WTC11 (cell line): ENCODE results near the gene SPATS2. TPM values are rescaled to one million over a fixed set of nuclear protein-coding genes. Genes with fewer than 3 reads are reported as not detected.

Source experiments
- ATAC-seq: fragments of 200-7000 bp; cut with Tn5 transposase; 2 replicates; pipeline ENCODE4 v1.10.0; 2021; ENCODE audit warnings: mild to moderate bottlenecking, moderate library complexity
- CTCF ChIA-PET: fragments of 300-600 bp; sonication (Branson Sonifier 250); formaldehyde crosslinking; loops from one replicate; lab custom pipeline; 2021; ENCODE audit warnings: antibody characterized with exemption; lab: Charles Lee
- POLR2A ChIA-PET: fragments of 350-600 bp; sonication (Branson Sonifier 250); formaldehyde crosslinking; loops from one replicate; lab custom pipeline; 2021; ENCODE audit warnings: antibody characterized with exemption; lab: Charles Lee
- DNase-seq: peaks from one replicate; pipeline ENCODE4 v3.0.0; 2021; ENCODE audit warnings: low spot score
- H3K27ac Mint-ChIP-seq: 2 replicates; pipeline ENCODE4 v1.8.0; 2021; ENCODE audit warnings: mixed read lengths
- H3K27me3 Mint-ChIP-seq: 2 replicates; pipeline ENCODE4 v1.8.0; 2021; ENCODE audit warnings: low read depth, mild to moderate bottlenecking, moderate library complexity, mixed read lengths
- H3K36me3 Mint-ChIP-seq: 2 replicates; pipeline ENCODE4 v1.8.0; 2021; ENCODE audit warnings: mixed read lengths
- H3K4me1 Mint-ChIP-seq: 2 replicates; pipeline ENCODE4 v1.8.0; 2022; ENCODE audit warnings: mixed read lengths
- H3K4me3 Mint-ChIP-seq: 2 replicates; pipeline ENCODE4 v1.8.0; 2021; ENCODE audit warnings: mild to moderate bottlenecking, moderate library complexity, mixed read lengths
- H3K9me3 Mint-ChIP-seq: 2 replicates; pipeline ENCODE4 v1.8.0; 2021; ENCODE audit warnings: mixed read lengths
- CREB1 ChIP-seq: sonication (generic); formaldehyde crosslinking; IDR thresholded peaks from 2 replicates; pipeline ENCODE4 v1.8.0; 2023; ENCODE audit warnings: mild to moderate bottlenecking, missing genetic modification reagents
- FOXP1 ChIP-seq: sonication (generic); formaldehyde crosslinking; IDR thresholded peaks from 2 replicates; pipeline ENCODE4 v1.8.0; 2022; ENCODE audit warnings: missing genetic modification reagents, mild to moderate bottlenecking, moderate library complexity, borderline replicate concordance
- GABPB1 ChIP-seq: sonication (generic); formaldehyde crosslinking; IDR thresholded peaks from 2 replicates; pipeline ENCODE4 v1.8.1; 2023; ENCODE audit warnings: mild to moderate bottlenecking, missing genetic modification reagents
- NFE2L1 ChIP-seq: sonication (generic); formaldehyde crosslinking; IDR thresholded peaks from 2 replicates; pipeline ENCODE4 v1.8.1; 2023; ENCODE audit warnings: missing genetic modification reagents
- NR2C2 ChIP-seq: sonication (generic); formaldehyde crosslinking; IDR thresholded peaks from 2 replicates; pipeline ENCODE4 v1.8.0; 2022; ENCODE audit warnings: mild to moderate bottlenecking, missing genetic modification reagents
- NR3C1 ChIP-seq: sonication (generic); formaldehyde crosslinking; conservative IDR thresholded peaks from 2 replicates; pipeline ENCODE4 v1.8.1; 2023; ENCODE audit warnings: low read depth, mild to moderate bottlenecking, missing genetic modification reagents
- SMAD3 ChIP-seq: sonication (generic); formaldehyde crosslinking; IDR thresholded peaks from 2 replicates; pipeline ENCODE4 v1.8.0; 2022; ENCODE audit warnings: missing genetic modification reagents, mild to moderate bottlenecking, borderline replicate concordance
- ZBTB21 ChIP-seq: sonication (generic); formaldehyde crosslinking; IDR thresholded peaks from 2 replicates; pipeline ENCODE4 v1.8.1; 2023; ENCODE audit warnings: mild to moderate bottlenecking, missing genetic modification reagents, borderline replicate concordance
- ZNF232 ChIP-seq: sonication (generic); formaldehyde crosslinking; IDR thresholded peaks from 2 replicates; pipeline ENCODE4 v1.8.0; 2022; ENCODE audit warnings: mild to moderate bottlenecking, missing genetic modification reagents
- ZNF263 ChIP-seq: sonication (generic); formaldehyde crosslinking; IDR thresholded peaks from 2 replicates; pipeline ENCODE4 v1.8.1; 2022; ENCODE audit warnings: low read depth, mild to moderate bottlenecking, moderate library complexity, missing genetic modification reagents
- ZNF317 ChIP-seq: sonication (generic); formaldehyde crosslinking; IDR thresholded peaks from 2 replicates; pipeline ENCODE4 v1.8.1; 2023; ENCODE audit warnings: low read depth, mild to moderate bottlenecking, moderate library complexity, missing genetic modification reagents, borderline replicate concordance
- ZNF423 ChIP-seq: fragments of 250-450 bp; sonication (Bioruptor Pico); IDR thresholded peaks from 2 replicates; pipeline ENCODE4 v2.1.2; 2022; ENCODE audit warnings: mild to moderate bottlenecking, moderate library complexity
- ZNF671 ChIP-seq: fragments of 250-450 bp; sonication (Bioruptor Pico); IDR thresholded peaks from 2 replicates; pipeline ENCODE4 v1.8.0; 2021; ENCODE audit warnings: mild to moderate bottlenecking
- total RNA-seq: library from RNA; stranded (reverse); gene quantifications from 3 replicates; pipeline ENCODE4 v1.2.3, GENCODE V29; 2021
- TF ChIP-seq, protein P1 (sequence below): fragments of 250-450 bp; sonication (Bioruptor Pico); IDR thresholded peaks from 2 replicates; pipeline ENCODE4 v1.9.0; 2021; ENCODE audit warnings: mild to moderate bottlenecking, borderline replicate concordance
- TF ChIP-seq, protein P2 (sequence below): sonication (generic); formaldehyde crosslinking; IDR thresholded peaks from 2 replicates; pipeline ENCODE4 v1.8.1; 2022; ENCODE audit warnings: low read depth, mild to moderate bottlenecking, moderate library complexity, missing genetic modification reagents, borderline replicate concordance
- TF ChIP-seq, protein P3 (sequence below): sonication (generic); formaldehyde crosslinking; IDR thresholded peaks from 2 replicates; pipeline ENCODE4 v1.8.0; 2022; ENCODE audit warnings: mild to moderate bottlenecking, missing genetic modification reagents

The SPATS2 gene
- total RNA-seq, 1 experiment from 2014 or later = 25.9 TPM

DNA sequence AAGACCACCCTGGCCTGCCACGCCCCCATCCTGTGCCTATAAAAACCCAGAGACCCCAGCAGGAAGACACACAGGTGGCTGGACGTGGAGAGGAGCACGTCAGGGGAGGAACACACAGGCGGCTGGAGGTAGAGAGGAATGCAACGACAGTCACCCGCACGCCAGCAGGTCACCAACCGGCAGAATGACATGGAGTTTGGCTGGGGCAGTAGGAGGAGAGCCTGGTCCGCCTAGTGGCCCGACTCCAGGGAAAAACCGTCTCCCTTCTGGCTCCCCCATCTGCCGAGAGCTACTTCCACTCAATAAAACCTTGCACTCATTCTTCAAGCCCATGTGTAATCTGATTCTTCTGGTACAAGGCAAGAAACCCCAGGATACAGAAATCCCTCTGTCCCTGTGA, 108.8 kb downstream of the SPATS2 start:
- TF ChIP-seq CREB1 (CRISPR knock-in tag) (no peak), NFE2L1 (CRISPR knock-in tag) (no peak), NR3C1 (CRISPR knock-in tag) (no peak), ZNF671 (no peak), SMAD3 (CRISPR knock-in tag) (no peak), ZNF232 (CRISPR knock-in tag) (no peak)
- TF ChIP-seq, protein P1, sequence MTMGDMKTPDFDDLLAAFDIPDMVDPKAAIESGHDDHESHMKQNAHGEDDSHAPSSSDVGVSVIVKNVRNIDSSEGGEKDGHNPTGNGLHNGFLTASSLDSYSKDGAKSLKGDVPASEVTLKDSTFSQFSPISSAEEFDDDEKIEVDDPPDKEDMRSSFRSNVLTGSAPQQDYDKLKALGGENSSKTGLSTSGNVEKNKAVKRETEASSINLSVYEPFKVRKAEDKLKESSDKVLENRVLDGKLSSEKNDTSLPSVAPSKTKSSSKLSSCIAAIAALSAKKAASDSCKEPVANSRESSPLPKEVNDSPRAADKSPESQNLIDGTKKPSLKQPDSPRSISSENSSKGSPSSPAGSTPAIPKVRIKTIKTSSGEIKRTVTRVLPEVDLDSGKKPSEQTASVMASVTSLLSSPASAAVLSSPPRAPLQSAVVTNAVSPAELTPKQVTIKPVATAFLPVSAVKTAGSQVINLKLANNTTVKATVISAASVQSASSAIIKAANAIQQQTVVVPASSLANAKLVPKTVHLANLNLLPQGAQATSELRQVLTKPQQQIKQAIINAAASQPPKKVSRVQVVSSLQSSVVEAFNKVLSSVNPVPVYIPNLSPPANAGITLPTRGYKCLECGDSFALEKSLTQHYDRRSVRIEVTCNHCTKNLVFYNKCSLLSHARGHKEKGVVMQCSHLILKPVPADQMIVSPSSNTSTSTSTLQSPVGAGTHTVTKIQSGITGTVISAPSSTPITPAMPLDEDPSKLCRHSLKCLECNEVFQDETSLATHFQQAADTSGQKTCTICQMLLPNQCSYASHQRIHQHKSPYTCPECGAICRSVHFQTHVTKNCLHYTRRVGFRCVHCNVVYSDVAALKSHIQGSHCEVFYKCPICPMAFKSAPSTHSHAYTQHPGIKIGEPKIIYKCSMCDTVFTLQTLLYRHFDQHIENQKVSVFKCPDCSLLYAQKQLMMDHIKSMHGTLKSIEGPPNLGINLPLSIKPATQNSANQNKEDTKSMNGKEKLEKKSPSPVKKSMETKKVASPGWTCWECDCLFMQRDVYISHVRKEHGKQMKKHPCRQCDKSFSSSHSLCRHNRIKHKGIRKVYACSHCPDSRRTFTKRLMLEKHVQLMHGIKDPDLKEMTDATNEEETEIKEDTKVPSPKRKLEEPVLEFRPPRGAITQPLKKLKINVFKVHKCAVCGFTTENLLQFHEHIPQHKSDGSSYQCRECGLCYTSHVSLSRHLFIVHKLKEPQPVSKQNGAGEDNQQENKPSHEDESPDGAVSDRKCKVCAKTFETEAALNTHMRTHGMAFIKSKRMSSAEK (CRISPR knock-in tag) = no peak
- ChIA-PET CTCF (interaction anchor here (0.6 to 1.3 kb wide), 2 partner anchors 76 to 124 kb away, joined by 3 read pairs; no protein-coding TSS in a partner anchor), POLR2A (no interaction called here)
- DNase-seq (peak; percentile 28), ATAC-seq (peak; percentile 36)
- H3K9me3 Mint-ChIP-seq = no peaks in the 10 kb centered on the region
- H3K27me3 Mint-ChIP-seq = no peaks in the 10 kb centered on the region
- H3K27ac Mint-ChIP-seq = peak overlapping the region; percentile 88
- no peaks in the 10 kb centered on the region for H3K36me3 Mint-ChIP-seq
- H3K4me3 Mint-ChIP-seq = no peak overlapping the region
- peaks cover 34% of the 10 kb centered on the region for H3K4me1 Mint-ChIP-seq

DNA sequence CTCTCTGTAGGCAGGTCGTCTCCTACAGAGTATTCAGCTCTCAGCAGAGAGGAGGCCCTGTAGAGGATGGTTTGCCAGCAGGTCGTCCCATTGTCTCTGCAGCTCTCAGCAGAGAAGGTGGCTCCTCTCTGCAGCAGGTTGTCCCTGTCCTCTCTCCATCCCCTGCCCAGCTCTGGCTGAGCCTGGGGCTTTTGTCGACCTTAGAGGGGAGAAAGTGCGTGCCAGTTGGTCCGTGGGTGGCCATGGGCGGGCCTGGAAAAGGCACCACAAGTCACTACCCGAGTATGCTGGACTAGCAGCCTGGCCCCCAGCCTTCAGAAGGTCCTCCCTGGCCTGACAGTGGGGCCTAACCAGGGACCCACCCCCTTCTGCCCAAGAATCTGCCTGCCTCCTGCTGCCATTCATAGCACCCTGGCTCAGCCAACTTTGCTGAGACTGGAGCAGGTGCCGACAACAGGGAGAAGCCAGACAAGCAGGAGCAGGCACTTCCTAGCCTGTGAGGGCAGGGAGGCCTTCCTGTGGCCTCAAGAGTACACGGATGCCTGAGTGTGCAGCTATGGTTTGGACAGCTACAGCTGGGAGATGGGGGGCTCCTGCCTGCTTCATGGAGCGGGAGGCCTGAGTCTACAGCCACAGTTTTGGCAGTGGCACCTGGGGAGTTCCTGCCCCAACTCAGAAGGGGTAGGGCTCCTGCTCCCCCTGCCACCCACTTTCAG, 111.8 kb downstream of the SPATS2 start:
- ATAC-seq = peak; percentile 64

DNA sequence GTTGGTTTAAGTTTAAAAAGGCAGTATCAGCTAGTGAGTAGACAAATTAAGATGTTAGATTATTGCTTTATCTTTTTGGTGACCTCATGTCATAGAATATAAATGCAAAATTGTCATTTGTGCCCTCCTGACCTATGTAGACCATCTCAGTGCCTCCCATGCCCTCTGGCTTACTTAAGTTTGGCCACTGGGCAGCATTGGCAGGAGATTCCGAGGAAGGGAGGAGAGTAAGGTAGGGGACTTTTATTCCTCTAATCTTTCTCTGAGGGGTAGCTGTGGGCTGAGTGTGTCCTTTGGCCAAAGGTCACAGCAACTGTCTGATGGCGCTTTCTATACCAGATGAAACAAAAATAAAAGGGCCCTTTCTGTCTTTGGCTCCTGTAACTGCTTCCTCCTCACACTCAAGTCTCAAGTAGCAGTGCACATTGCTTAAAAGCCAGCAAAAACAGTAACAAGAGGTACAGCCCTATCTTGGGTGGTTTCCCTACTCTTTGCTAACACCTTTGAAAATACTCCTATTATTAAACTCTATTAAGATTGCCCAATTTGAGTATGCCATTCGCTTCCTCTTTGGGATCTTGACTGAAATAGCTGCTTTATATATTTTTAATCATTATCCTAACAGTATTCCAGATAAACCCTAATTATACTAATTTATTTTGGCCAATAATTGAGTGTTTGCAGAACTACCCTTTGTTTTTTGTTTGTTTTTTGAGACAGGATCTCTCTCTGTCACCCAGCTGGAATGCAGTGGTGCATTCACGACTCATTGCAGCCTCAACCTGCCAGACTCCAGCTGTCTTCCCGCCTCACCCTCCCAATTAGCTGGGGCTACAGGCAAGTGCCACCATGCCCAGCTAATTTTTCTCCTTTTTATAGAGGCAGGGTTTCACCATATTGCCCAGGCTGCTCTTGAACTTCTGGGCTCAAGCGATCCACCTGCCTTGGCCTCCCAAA, 115.1 kb downstream of the SPATS2 start:
- Mint-ChIP-seq H3K27ac (peak overlapping the region; percentile 81), H3K9me3 (no peaks in the 10 kb centered on the region), H3K27me3 (no peaks in the 10 kb centered on the region), H3K4me1 (peaks cover 56% of the 10 kb centered on the region), H3K36me3 (peaks cover 3% of the 10 kb centered on the region; the same call in 1 of the 2 replicates), H3K4me3 (no peak overlapping the region)
- CTCF ChIA-PET = interaction anchor here (0.6 to 2.6 kb wide), 10 partner anchors 32 to 141 kb away, joined by 3 to 15 read pairs (median 6); partner anchors contain the start of gene DNAJC22
- no peak for DNase-seq
- peak; percentile 58; the same call in 1 of the 2 replicates for ATAC-seq
- POLR2A ChIA-PET = interaction anchor here (0.6 kb wide), 1 partner anchor 1808 kb away, joined by 3 read pairs; no protein-coding TSS in a partner anchor
- TF ChIP-seq GABPB1 = no peak
- no peak for TF ChIP-seq ZNF263 (CRISPR knock-in tag)
- TF ChIP-seq ZNF317 (CRISPR knock-in tag) = no peak
- TF ChIP-seq, protein P2, sequence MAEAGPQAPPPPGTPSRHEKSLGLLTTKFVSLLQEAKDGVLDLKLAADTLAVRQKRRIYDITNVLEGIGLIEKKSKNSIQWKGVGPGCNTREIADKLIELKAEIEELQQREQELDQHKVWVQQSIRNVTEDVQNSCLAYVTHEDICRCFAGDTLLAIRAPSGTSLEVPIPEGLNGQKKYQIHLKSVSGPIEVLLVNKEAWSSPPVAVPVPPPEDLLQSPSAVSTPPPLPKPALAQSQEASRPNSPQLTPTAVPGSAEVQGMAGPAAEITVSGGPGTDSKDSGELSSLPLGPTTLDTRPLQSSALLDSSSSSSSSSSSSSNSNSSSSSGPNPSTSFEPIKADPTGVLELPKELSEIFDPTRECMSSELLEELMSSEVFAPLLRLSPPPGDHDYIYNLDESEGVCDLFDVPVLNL (CRISPR knock-in tag) = no peak
- TF ChIP-seq, protein P3, sequence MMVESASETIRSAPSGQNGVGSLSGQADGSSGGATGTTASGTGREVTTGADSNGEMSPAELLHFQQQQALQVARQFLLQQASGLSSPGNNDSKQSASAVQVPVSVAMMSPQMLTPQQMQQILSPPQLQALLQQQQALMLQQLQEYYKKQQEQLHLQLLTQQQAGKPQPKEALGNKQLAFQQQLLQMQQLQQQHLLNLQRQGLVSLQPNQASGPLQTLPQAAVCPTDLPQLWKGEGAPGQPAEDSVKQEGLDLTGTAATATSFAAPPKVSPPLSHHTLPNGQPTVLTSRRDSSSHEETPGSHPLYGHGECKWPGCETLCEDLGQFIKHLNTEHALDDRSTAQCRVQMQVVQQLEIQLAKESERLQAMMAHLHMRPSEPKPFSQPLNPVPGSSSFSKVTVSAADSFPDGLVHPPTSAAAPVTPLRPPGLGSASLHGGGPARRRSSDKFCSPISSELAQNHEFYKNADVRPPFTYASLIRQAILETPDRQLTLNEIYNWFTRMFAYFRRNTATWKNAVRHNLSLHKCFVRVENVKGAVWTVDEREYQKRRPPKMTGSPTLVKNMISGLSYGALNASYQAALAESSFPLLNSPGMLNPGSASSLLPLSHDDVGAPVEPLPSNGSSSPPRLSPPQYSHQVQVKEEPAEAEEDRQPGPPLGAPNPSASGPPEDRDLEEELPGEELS (CRISPR knock-in tag) = no peak

More for the DNA sequence above, 111.8 kb downstream of the SPATS2 start:
- POLR2A ChIA-PET = interaction anchor here (0.9 kb wide), 1 partner anchor 112 kb away, joined by 3 read pairs; the partner anchor contains the start of gene SPATS2
- Mint-ChIP-seq H3K4me3 (no peak overlapping the region), H3K4me1 (peaks cover 57% of the 10 kb centered on the region), H3K36me3 (no peaks in the 10 kb centered on the region), H3K9me3 (no peaks in the 10 kb centered on the region), H3K27ac (peak overlapping the region; percentile 63; the same call in 1 of the 2 replicates), H3K27me3 (no peaks in the 10 kb centered on the region)
- DNase-seq = peak; percentile 24
- TF ChIP-seq ZNF423 (CRISPR knock-in tag) = peak; percentile 70; the same call in 1 of the 2 replicates
- TF ChIP-seq FOXP1 (CRISPR knock-in tag) = peak; percentile 47; the same call in 1 of the 2 replicates
- TF ChIP-seq NR2C2 = no peak
- TF ChIP-seq ZBTB21 (CRISPR knock-in tag) = no peak
- CTCF ChIA-PET = interaction anchor here (0.9 to 1.9 kb wide), 4 partner anchors 17 to 137 kb away, joined by 3 to 10 read pairs (median 4); no protein-coding TSS in a partner anchor
